GM19025 (cell line): ENCODE data around the gene MRGPRG.

Experiments used
- ATAC-seq: cut with Tn5 transposase; IDR thresholded peaks from one replicate; pipeline ENCODE4 v1.9.1; 2021; ENCODE audit warnings: mild to moderate bottlenecking, low read depth, moderate library complexity; ENCODE audit not compliant: unreplicated experiment

Gene MRGPRG

DNA sequence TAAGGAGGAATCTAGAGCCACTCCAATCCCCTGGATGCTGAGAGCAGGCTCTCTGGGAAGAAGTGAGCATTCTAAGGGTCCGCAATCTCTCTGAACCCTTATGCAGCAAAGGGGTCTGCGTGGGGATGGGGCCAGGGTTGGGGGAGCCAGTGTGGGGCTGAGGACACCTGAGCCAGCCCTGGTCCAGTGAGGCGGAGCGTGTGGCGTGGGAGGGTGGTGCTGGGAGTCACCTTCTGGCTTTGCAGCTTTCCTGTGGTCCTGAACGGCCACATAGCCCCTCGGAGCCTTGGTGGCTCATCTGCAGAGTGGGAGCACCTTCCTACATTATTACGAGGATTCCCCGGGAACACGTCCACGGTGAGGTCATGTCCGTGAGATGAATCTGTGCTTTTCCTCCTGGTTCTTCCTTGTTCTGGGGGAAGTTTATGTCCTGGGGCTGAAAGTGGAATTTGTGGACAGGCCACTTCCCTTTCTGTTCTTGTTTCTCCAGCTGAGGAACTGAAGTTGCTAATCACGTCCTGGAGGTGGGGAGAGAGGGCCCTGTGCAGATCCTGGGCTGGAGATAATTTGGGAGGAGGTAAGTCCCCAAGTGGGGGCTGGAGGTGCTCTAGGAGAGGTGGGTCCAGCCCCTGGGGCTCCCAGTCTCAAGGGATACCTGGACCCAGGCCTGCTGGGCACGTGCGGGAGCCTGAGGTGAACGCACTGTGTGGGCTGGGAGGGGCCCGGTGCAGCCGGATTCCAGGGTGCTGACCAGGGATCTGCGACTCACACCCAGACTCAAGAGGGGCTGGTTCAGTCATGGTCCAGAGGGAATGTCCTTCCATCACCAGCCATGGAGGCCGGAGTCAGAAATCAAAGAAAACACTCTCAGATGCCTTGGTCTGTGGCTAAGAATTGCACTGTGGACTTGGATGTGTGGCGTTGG, 7.5 kb upstream of the MRGPRG start:
- no peak for ATAC-seq

DNA sequence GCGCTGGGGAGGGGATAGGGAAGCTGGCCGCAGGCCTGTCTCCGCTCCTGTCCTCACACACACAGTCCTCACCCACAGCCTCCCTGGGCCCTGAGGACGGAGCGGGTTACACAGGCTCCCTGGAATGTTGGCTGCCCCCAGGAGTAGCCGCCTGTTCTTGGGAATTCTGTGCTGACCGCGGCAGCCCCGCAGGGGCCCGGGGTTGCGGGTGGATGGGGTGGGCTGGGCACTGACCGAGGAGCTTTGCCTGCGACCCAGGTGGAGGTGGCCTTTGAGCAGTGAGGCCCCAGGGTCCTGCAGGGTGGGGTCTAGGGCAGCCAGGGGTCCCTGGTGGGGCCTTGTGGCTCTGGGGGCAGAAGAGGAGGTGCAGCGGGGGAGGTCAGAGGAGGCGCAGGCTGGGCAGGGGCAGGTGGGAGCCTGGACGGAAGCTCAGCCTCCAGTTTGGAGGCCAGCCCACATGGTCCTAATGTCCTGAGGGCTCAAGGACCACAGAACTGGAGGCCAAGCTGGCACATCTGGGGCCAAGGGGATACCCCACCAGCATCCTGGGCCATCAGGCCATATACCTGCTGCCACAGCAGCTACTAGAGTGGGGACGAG, 6.6 kb upstream of the MRGPRG start:
- ATAC-seq = no peak

GRCh38 chr11:3224401-3225057, 5.9 kb upstream of the MRGPRG start:
- ATAC-seq = no peak

- ATAC-seq = no peak
Measured at GRCh38 chr11:3223932-3224381, 5.3 kb upstream of the MRGPRG start.

DNA sequence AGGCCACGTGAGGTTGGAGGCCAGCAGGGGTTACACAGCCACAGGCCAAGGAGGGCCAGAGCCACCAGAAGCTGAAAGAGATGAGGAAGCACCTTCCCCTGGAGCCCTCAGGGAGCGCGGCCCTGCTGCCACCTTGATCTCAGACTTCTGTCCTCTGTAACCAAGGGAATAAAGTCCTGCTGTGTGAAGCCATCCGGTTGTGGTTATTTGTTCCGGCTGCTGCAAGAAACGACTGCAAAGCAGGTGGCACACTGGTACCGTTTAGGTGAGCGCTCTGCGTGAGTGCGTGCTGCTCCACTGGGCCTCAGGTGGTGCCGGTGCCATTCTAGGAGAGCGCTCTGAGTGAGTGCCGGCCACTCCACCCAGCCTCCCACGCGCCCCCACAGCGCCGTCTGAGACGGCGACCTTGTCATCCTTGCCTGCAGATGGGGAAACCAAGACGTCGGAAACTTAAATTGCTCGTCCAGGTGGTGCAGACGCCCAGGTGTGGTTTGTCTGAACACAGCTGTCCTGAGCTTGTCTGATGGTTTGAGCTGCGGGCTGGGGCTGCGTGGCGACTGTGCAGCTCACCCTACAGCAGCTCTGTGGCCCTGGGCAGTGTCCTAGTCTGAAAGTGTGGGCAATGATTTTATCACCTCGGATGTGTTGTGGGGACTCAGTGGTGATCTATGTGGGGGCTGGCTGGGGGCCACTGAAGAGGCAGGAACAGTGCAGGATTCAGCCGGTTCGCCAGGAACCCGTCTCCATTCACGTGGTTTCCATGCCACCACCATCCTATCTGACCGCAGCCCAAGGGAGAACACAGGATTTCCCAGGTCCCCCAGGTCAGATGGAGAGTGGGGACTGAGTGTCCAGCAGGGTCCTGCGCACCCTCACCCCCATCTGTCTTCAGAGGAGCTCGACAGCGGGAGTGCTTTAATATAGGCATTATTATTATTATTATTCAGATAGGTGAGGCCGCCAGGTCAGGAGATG, 4.6 kb upstream of the MRGPRG start:
- ATAC-seq = no peak

- no peak for ATAC-seq
Measured at GRCh38 chr11:3222003-3222855, 3.6 kb upstream of the MRGPRG start.

GRCh38 chr11:3221408-3222002, 2.9 kb upstream of the MRGPRG start:
- no peak for ATAC-seq

DNA sequence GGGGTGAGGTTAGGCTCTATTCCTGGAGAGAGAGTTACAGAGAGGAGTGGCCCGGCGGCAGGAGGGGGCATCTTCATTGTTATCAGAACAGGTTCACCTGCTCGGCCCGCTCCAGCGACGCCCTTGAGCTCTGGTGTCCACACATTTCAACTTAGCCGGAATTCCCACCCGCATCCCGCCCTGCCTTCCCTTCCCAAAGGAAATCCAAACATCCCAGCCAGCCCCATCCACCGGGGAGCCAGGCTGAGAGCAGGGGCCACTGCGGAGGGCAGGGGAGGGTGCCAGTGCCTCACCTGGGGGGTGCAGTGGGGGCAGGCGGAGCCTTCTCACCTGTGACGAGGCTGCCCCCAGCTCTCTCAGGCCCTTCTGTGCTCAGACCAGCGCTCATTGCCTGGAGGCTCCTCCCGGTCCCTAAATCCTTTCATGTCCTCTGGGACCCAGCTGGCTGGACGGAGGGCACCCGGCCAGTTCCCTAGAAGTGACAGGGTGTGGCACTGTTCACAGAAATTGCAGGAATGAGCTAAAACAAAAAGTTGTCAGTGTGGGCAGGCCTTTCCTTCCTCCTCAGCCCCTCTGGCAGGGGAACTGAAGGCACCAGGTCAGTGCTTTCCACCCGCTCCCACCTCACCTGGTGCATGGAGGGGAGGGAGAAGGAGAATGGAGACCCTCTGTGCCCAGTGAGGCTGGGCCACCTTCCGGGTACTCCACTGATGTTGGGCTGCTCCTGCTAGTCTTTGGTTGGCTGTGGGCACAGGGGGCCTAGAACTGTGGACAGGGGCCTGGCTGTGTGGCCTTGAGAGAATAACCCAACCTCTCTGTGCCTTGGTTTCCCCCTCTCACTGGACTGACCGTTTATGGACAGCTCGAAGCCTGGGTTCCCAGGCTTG, 2.2 kb upstream of the MRGPRG start:
- ATAC-seq = no peak

DNA sequence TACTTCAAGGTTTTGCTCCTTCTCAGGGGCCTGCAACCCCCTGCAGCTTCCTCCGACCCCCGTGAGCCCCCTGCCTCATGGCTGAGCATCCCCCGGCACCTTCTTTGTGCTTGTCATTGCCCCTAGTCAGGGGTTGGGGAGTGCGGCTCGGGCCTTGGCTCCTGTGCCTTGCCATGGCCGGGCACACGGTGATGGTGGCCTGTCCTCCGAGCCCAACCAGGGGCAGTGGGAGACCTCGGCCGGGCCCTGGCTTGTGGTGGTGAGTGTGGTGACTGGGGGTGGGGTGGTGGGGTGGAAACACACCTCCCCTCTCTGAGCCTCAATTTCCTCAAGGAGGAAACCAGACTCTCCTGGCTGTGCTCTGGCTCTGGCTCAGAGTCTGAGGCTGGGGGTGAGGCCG, 1.5 kb upstream of the MRGPRG start:
- no peak for ATAC-seq

- ATAC-seq = no peak
Measured at GRCh38 chr11:3219281-3219892, 774 bp upstream of the MRGPRG start.

- no peak for ATAC-seq
Measured at GRCh38 chr11:3217818-3218482, 663 bp downstream of the MRGPRG start.

GRCh38 chr11:3216027-3216525, 2.5 kb downstream of the MRGPRG start:
- no peak for ATAC-seq

- ATAC-seq = no peak
Measured at GRCh38 chr11:3215346-3216026, 3.1 kb downstream of the MRGPRG start.

DNA sequence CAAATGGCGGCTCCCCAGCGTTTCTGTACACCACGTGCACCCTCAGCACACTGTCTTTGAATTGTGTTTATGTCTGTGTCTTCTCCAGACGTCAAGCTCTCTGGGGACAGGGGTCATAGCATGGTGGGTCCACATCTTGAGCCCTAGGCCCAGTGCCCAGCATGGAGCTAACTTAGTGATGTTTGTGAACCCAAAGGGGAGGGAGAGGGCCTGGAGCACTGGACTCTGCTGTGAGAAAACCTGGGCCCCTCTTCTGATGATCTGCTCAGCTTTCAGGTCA, 4.3 kb downstream of the MRGPRG start:
- no peak for ATAC-seq

DNA sequence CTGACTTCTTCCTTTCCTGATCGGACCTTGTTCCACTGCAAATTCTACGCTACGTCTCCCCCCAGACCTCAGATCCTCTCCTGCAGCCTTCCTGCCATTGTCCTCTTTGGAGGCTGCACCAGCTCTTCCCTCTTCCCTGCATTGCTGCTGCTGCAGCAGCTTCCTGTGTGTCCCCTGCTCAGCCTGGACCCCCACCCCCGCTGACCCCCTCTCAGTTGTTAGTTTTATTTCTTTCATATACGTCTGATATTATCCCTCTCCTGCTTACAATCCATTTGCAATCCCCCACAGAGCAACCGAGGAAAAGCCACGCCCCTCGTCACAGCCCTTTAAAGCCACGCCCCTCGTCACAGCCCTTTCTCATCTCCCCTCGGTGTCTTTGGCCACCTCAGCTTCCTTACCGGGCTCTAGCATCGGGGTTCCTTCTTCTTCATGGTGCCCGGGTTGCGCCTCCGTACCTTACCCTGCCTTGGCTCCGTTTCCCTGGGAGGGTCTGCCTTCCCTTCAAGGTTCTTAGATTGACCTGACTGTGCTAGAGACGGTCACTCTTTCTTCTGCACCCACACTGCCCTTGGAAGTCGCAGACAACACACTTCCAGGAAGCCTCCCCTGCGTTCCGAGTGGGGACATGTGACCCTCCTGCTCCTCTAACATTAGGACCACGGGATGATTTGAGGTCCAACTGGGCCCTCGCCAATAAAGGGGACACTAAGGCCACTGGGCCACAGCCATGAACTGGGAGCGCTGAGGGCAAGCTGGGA, 4.8 kb downstream of the MRGPRG start:
- ATAC-seq = no peak

DNA sequence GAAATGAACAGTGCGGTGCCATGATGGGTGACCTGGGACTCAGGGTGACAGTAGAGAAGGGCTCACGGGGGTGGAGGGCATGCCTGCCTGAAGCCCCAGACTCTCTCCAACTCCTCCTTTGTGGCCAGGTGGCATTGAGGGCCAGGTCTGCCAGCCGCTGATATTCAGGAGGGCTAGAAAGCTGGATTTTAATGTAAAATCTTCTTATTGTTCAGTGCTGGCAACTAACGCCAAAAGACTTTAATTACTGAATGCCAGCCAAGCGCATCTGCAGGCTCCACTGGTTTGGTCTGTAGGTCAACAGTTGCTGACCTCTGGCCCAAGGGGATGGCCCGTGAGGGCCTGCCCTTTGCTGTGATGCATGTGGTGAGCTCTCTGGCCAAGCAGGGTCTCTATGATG, 10.3 kb downstream of the MRGPRG start:
- no peak for ATAC-seq
